Right cardiac atrium (tissue), 5 donors: ENCODE data around the gene R3HCC1L. TPM values are rescaled to one million over a fixed set of nuclear protein-coding genes. Genes with fewer than 3 reads are reported as not detected.

Experiments used
- ATAC-seq, 2 donors: fragments of 200-7000 bp; cut with Tn5 transposase; one replicate each; pipeline versions ENCODE4 v1.8.0 to v1.9.1; 2020; ENCODE audit warnings: moderate library complexity in 2 of 2, mild to moderate bottlenecking in 1 of 2
- DNase-seq, 3 donors: peaks; one replicate each; pipeline ENCODE4 v3.0.0-alpha.2; 2020
- H3K27ac ChIP-seq: one replicate; pipeline ENCODE4 v1.5.1; 2013; ENCODE audit warnings: mild to moderate bottlenecking, low read length, control low read depth, moderate library complexity
- H3K27me3 ChIP-seq: one replicate; pipeline ENCODE4 v1.6.1; 2013; ENCODE audit not compliant: control insufficient read depth, insufficient read depth
- H3K4me1 ChIP-seq: one replicate; pipeline ENCODE4 v1.6.1; 2013; ENCODE audit warnings: low read length; ENCODE audit not compliant: control insufficient read depth, insufficient read depth
- H3K4me3 ChIP-seq: one replicate; pipeline ENCODE4 v1.5.1; 2013; ENCODE audit warnings: low read length, control low read depth
- H3K9me3 ChIP-seq: one replicate; pipeline ENCODE4 v1.6.1; 2013; ENCODE audit warnings: low read length; ENCODE audit not compliant: control insufficient read depth
- WGBS: extraction: QIAGEN DNeasy Blood & Tissue Kit; methylation state at CpG from one replicate; pipeline ENCODE4 v1.1.7; 2013; 5-methylcytosine and 5-hydroxymethylcytosine counted together
- intact Hi-C, 4 donors: fragments of 100-400 bp; cut with DNase I; formaldehyde crosslinking; loops; one replicate each; pipeline versions ENCODE4 v1.11.0 to v1.14.0; 2022 to 2023
- long read RNA-seq, 4 donors: library from polyadenylated mRNA; unstranded; transcript quantifications; one replicate each; pipeline ENCODE4 v2.0.0, GENCODE V29; 2020 to 2021
- polyA plus RNA-seq: library from polyadenylated mRNA; stranded (reverse); fragments of 200-250 nt; gene quantifications from one replicate; pipeline ENCODE4 v1.2.3, GENCODE V29; 2013
- total RNA-seq, 4 donors: library from RNA; stranded (reverse); fragmentation: NEBNext Ultra II Directional; extraction: Animal tissue kit (Norgen Biotek cat#: 25700); gene quantifications; one replicate each; pipeline ENCODE4 v1.2.1, GENCODE V29; 2021
- donor health status: healthy with polysubstance abuse.
- donor health status: DM: no; HTN: yes; CAD: no.
- donor health status: DM: no; HTN: no; CAD: no.
- donor health status: DM: no; HTN: yes; CAD: no; lungs with severe emphysema.
- donor health status: DM: yes; HTN: yes; CAD: no.

The R3HCC1L gene
- total RNA-seq = 1 to 10 TPM; 6.0 to 6.4 (median 6.4) TPM
- polyA plus RNA-seq = 4.6 TPM
- long read RNA-seq, donor 1, partial matches to known transcripts = 0 of 10 reads
- long read RNA-seq, donor 1, other reads (novel, unspliced or antisense) = 9 of 10 reads
- long read RNA-seq, donor 2, partial matches to known transcripts = 0 of 4 reads
- long read RNA-seq, donor 2, other reads (novel, unspliced or antisense) = 2 of 4 reads
- long read RNA-seq, donor 3, partial matches to known transcripts = 0 of 15 reads
- long read RNA-seq, donor 3, other reads (novel, unspliced or antisense) = 13 of 15 reads
- long read RNA-seq, donor 4, partial matches to known transcripts = 0 of 4 reads
- long read RNA-seq, donor 4, other reads (novel, unspliced or antisense) = 4 of 4 reads

GRCh38 chr10:98134431-98135221 lies at the start of gene R3HCC1L:
TSS of gene R3HCC1L (plus strand) at chr10:98134657. CDS start at chr10:98208115, 73,458 bp downstream.
- ATAC-seq (peak; percentile 99), DNase-seq (peak; percentile 92 to 97 (median 96))
- under 1% methylated on average over 64 of the region's 64 CpGs for WGBS
- intact Hi-C loops = no loop called here
- Histone ChIP-seq H3K4me3 (peak within 1 kb of the TSS; percentile 82), H3K4me1 (no peaks in the 10 kb centered on the region), H3K27me3 (no peaks in the 10 kb centered on the region), H3K9me3 (no peaks in the 10 kb centered on the region), H3K27ac (peak within 1 kb of the TSS; percentile 90)

GRCh38 chr10:98085238-98085637 lies 49.2 kb upstream of the R3HCC1L start:
- H3K4me1 ChIP-seq = no peaks in the 10 kb centered on the region
- ATAC-seq (no peak), DNase-seq (no peak)
- H3K9me3 ChIP-seq = no peaks in the 10 kb centered on the region
- H3K27me3 ChIP-seq = no peaks in the 10 kb centered on the region
- intact Hi-C loops = no loop called here
- 81% methylated on average over 4 of the region's 4 CpGs for WGBS
- no peak overlapping the region for H3K4me3 ChIP-seq
- H3K27ac ChIP-seq = no peak overlapping the region

DNA sequence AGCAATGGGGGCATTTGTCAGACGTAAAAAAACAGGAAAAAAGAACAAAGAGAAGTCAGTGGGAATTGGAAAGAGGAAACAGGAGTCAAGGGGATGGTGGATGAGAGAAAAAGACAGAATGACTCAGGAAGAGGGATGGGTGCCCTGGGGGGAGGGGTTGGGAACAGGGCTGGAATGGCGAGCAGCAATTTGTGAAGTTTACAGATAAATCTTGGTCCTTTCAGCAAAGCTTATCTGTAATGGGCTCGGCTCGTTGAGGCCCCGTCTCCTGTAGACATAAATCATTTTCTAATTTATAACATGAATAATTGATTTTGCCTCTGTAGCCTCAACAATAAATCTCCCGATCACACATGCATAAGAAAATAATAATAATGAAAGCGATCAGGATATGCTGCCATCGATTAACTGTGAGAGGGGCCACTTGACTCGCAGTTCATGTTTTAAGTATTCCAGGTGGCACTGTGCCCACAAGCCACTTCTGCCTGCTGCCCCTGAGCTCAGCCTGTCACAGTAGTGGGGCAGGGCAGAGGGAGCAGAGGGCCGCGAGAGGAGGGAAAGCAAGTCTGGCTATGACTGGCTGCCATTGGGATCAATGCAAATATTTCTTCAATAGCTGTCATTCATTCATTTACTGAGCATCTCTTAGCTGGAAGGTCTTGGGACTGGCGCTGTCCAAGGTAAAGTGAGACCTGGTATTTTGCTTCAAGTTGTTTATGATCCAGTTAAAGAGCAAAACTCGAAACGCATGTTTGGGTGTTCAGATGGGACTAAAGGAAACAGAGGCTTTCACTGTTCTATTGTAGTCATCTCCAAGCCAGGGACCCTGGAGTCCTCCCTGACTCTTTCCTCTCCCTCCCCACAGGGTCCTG lies 47.4 kb upstream of the R3HCC1L start:
- 59% methylated on average over 14 of the region's 14 CpGs for WGBS
- no peaks in the 10 kb centered on the region for H3K9me3 ChIP-seq
- intact Hi-C loops = no loop called here
- no peaks in the 10 kb centered on the region for H3K4me1 ChIP-seq
- ATAC-seq (no peak), DNase-seq (no peak)
- H3K4me3 ChIP-seq = no peak overlapping the region
- no peak overlapping the region for H3K27ac ChIP-seq
- no peaks in the 10 kb centered on the region for H3K27me3 ChIP-seq

DNA sequence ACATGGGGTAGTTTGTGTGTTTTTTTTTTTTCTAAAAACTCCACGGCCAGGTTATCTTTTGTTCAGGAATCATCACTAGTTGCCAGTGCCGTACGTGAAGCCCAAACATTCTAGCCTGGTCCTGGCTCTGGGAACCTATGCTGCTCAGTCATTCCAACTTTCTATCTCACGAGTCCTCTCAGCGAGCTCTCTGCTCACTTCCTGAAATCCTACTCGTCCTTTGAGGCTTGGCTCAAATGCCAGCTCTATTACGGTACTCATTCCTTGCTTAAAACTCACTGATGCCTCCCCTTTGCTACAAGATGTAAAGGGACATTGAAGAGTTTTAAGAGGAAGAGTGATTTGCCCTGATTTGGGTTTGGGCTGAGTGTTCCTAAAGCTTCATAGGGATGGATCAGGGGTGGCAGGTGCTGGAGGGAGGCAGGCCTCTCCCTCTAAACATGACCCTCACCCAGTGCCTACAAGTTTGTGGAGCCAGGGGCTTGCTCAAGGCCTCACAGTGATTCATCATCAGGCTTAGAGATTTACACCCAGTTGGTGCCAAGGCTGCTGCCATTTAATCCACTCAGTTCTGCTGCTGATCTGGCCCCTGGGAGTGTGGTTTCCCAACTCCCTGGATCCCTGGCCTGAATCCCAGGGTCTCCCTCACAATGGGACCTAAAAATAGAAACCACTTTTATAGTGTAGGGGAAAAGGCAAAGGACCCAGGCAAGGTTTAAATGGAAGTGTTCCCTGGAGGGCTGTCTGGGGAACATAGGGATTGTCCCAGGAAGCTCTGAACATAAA lies 46.1 kb upstream of the R3HCC1L start:
- no peak overlapping the region for H3K4me3 ChIP-seq
- ATAC-seq (peak; percentile 76), DNase-seq (peak in 1 of 3 donors; percentile 55)
- no peak overlapping the region for H3K27ac ChIP-seq
- no peaks in the 10 kb centered on the region for H3K4me1 ChIP-seq
- intact Hi-C loops = no loop called here
- H3K27me3 ChIP-seq = no peaks in the 10 kb centered on the region
- WGBS = 55% methylated on average over 7 of the region's 7 CpGs
- H3K9me3 ChIP-seq = no peaks in the 10 kb centered on the region

- Histone ChIP-seq H3K4me3 (no peak overlapping the region), H3K27ac (no peak overlapping the region), H3K4me1 (no peaks in the 10 kb centered on the region), H3K9me3 (no peaks in the 10 kb centered on the region), H3K27me3 (no peaks in the 10 kb centered on the region)
- intact Hi-C loops = no loop called here
- DNase-seq (no peak), ATAC-seq (no peak)
- WGBS = 74% methylated on average over 3 of the region's 3 CpGs
These were observed 43.6 kb upstream of the R3HCC1L start for GRCh38 chr10:98090822-98091221.

GRCh38 chr10:98096316-98096715 lies 38.1 kb upstream of the R3HCC1L start:
- H3K9me3 ChIP-seq = no peaks in the 10 kb centered on the region
- no peak for DNase-seq
- intact Hi-C loops = no loop called here
- 78% methylated on average over 8 of the region's 8 CpGs for WGBS
- H3K4me3 ChIP-seq = no peak overlapping the region
- H3K27me3 ChIP-seq = no peaks in the 10 kb centered on the region
- no peaks in the 10 kb centered on the region for H3K4me1 ChIP-seq
- H3K27ac ChIP-seq = no peak overlapping the region
- no peak for ATAC-seq

- H3K27me3 ChIP-seq = no peaks in the 10 kb centered on the region
- no peaks in the 10 kb centered on the region for H3K9me3 ChIP-seq
- no peak overlapping the region for H3K4me3 ChIP-seq
- intact Hi-C loops = no loop called here
- H3K27ac ChIP-seq = no peak overlapping the region
- no peaks in the 10 kb centered on the region for H3K4me1 ChIP-seq
- WGBS = 71% methylated on average over 10 of the region's 10 CpGs
- ATAC-seq (no peak), DNase-seq (no peak)
These were observed 37.7 kb upstream of the R3HCC1L start for GRCh38 chr10:98096731-98097130.

DNA sequence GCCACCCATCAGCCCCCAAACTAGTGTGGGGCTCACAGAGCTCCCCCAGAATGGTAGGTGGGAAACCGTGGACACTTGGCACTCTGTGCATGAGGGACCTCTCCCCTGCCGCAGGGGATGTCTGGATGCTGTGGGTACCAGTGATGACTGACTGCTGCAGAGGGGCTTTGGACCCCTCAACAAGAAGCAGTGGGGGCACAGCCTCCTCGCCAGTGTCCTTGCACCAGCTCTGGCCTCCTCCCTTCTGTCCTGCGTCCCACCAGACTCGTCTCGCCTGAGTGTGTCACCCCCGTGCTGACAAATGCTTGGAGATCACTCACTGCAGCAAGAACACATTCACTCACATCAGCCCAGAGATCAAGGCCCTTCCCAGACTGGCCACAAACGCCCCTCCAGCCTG lies 37.3 kb upstream of the R3HCC1L start:
- no peak for DNase-seq
- WGBS = 69% methylated on average over 8 of the region's 8 CpGs
- intact Hi-C loops = no loop called here
- no peaks in the 10 kb centered on the region for H3K4me1 ChIP-seq
- H3K27ac ChIP-seq = no peak overlapping the region
- no peak overlapping the region for H3K4me3 ChIP-seq
- no peaks in the 10 kb centered on the region for H3K27me3 ChIP-seq
- no peaks in the 10 kb centered on the region for H3K9me3 ChIP-seq
- no peak for ATAC-seq

DNA sequence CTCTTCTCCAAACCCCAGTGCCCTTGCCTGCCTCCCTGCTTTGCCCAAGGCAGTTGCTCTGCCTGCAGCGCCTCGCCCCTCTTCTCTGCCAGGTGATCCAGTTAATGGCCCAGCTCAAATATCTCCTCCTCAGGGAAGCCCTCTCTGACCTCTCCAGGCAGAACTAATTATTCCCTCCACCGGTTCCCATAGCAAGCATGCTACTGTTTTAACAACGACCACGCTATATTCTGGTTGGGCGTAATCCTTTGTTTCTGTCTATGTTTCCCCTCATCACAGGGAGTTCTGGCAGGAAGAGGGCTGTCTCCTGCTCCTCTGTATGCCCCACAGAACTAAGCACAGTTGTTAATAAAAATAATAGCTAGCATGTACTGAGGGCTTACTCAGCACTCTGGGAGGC lies 36.8 kb upstream of the R3HCC1L start:
- peak in 1 of 2 donors; percentile 52 for ATAC-seq
- Histone ChIP-seq H3K27me3 (no peaks in the 10 kb centered on the region), H3K9me3 (no peaks in the 10 kb centered on the region), H3K4me1 (no peaks in the 10 kb centered on the region), H3K4me3 (no peak overlapping the region), H3K27ac (no peak overlapping the region)
- WGBS = 39% methylated on average over 6 of the region's 6 CpGs
- intact Hi-C loops = no loop called here
- DNase-seq = no peak

DNA sequence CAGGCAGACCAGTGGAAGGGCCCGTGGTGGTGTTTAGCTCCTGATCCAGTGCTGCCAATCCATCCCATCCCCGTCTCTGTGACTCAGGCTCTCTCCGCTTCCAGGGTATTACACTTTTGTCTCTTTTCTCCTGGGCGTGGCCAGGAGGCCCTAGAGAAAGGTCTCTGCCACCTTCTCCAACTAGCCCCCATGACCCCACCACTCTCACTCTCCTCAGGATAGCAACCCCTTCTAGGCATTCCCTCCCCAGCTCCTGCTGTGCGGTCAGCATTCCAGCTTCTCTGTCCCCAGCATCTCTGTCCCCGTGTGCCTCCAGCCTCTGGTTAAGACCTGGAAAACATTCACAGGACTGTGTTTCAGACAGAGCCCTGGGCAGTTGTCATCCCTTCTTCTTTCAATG lies 36.2 kb upstream of the R3HCC1L start:
- ATAC-seq = no peak
- no peak overlapping the region for H3K27ac ChIP-seq
- H3K9me3 ChIP-seq = no peaks in the 10 kb centered on the region
- H3K4me1 ChIP-seq = no peaks in the 10 kb centered on the region
- intact Hi-C loops = no loop called here
- 64% methylated on average over 6 of the region's 6 CpGs for WGBS
- H3K27me3 ChIP-seq = no peaks in the 10 kb centered on the region
- DNase-seq = no peak
- no peak overlapping the region for H3K4me3 ChIP-seq
